Kidney (tissue), 14 donors: Measurements from ENCODE around the gene ZMYND8. TPM values are rescaled to one million over a fixed set of nuclear protein-coding genes. Genes with fewer than 3 reads are reported as not detected.

Experiments
- DNase-seq, 5 donors: peaks; one replicate each; pipeline ENCODE4 v3.0.0-alpha.2; 2013 to 2020
- FAIRE-seq: peaks from 2 replicates; lab custom pipeline; 2012; peaks lifted over from hg19 to GRCh38; lab: Jason Lieb, UNC
- H3K27ac ChIP-seq, 2 donors: one replicate each; pipeline ENCODE4 v1.7.0; 2013; ENCODE audit warnings: low read depth in 2 of 2, low read length in 2 of 2, inconsistent platforms in 1 of 2
- H3K27me3 ChIP-seq: one replicate; pipeline ENCODE4 v1.7.1; 2013; ENCODE audit warnings: low read length, inconsistent platforms; ENCODE audit not compliant: control insufficient read depth, insufficient read depth
- H3K36me3 ChIP-seq, 3 donors: one replicate each; pipeline versions ENCODE4 v1.7.0 to v1.7.1; 2013; ENCODE audit warnings: low read length in 3 of 3, control low read depth in 1 of 3, inconsistent platforms in 1 of 3; ENCODE audit not compliant: insufficient read depth in 3 of 3, control insufficient read depth in 2 of 3
- H3K4me1 ChIP-seq, 3 donors: one replicate each; pipeline versions ENCODE4 v1.7.0 to v1.7.1; 2013; ENCODE audit warnings: low read length in 3 of 3, inconsistent platforms in 1 of 3, low read depth in 1 of 3; ENCODE audit not compliant: control insufficient read depth in 2 of 3, insufficient read depth in 2 of 3
- H3K4me3 ChIP-seq, 3 donors: one replicate each; pipeline versions ENCODE4 v1.7.0 to v1.8.1; 2013; ENCODE audit warnings: low read length in 3 of 3, control low read depth in 1 of 3, inconsistent platforms in 1 of 3
- H3K9ac ChIP-seq, 3 donors: one replicate each; pipeline versions ENCODE4 v1.7.0 to v1.7.1; 2013; ENCODE audit warnings: low read length in 3 of 3, control low read depth in 1 of 3, inconsistent platforms in 1 of 3
- H3K9me3 ChIP-seq, 3 donors: one replicate each; pipeline versions ENCODE4 v1.7.0 to v1.7.1; 2013; ENCODE audit warnings: low read length in 3 of 3, control low read depth in 1 of 3, inconsistent platforms in 1 of 3; ENCODE audit not compliant: control insufficient read depth in 2 of 3, insufficient read depth in 1 of 3
- CTCF ChIP-seq: IDR thresholded peaks from 3 replicates; pipeline ENCODE4 v1.5.1; 2012; ENCODE audit warnings: mild to moderate bottlenecking, moderate library complexity, borderline replicate concordance; ENCODE audit not compliant: insufficient read depth; ENCODE audit errors: extremely low read depth
- intact Hi-C: fragments of 100-400 bp; cut with DNase I; formaldehyde crosslinking; loops from one replicate; pipeline ENCODE4 v1.11.1; 2022
- polyA plus RNA-seq: library from polyadenylated mRNA; stranded (reverse); fragments of 350-450 nt; fragmentation: Illumina TruSeq; extraction: RNeasy Lipid Tissue Mini Kit (QIAGEN cat#74804); gene quantifications from one replicate; pipeline ENCODE4 v1.2.3, GENCODE V29; 2014; ENCODE audit warnings: low read depth, low replicate concordance; ENCODE audit not compliant: insufficient read depth
- total RNA-seq: library from RNA; stranded (reverse); fragmentation: NEBNext Ultra II Directional; extraction: Animal tissue kit (Norgen Biotek cat#: 25700); gene quantifications from one replicate; pipeline ENCODE4 v1.2.1, GENCODE V29; 2021
- donor health status: control.
- donor health status: control.
- donor health status: control.
- donor health status: control.
- donor health status: control.
- donor health status: DM: yes; HTN: yes; CAD: no.
- donor health status: Normal renal cell carcinoma (clear cell type).

Gene ZMYND8
- total and polyA plus RNA-seq, 2 donors from 2014 or later, result 10.5 to 37.5 TPM

DNA sequence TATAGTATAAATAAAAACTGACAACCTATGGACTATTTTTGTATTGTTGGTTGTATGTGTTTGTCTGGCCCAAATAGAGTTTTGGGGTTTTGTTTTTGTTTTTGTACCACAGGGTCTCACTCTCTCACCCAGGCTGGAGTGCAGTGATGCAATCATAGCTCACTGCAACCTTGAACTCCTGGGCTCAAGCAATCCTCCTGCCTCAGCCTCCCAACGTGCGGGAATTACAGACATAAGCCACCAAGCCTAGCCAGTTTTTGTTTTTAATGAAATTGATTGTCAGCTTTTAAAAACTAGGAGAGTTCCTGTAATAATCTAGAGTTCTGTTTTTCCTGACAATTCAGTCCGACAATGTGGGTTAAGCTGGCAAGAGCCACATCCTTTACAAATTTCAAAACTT lies 98.7 kb downstream of the ZMYND8 start:
- peaks cover 4 to 28% (median 7%) of the 10 kb centered on the region in 3 donors for H3K36me3 ChIP-seq
- intact Hi-C loops, result no loop called here

DNA sequence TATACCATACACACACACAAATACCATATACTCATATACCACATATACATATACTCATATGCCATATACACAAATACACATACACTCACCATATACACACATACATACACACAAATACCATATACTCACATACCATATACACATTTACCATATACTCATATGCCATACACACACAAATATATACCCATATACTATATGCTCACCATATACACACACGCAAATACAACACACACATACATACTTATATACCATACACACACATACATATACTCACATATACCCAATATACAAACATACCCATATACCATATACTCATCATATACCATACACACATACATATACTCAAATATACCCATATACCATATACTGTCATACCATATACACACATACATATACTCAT lies 99.2 kb downstream of the ZMYND8 start:
- Histone ChIP-seq H3K27ac (no peak overlapping the region), H3K36me3 (peaks cover 4 to 27% (median 7%) of the 10 kb centered on the region in 3 donors), H3K27me3 (no peaks in the 10 kb centered on the region), H3K9me3 (no peaks in the 10 kb centered on the region), H3K4me1 (peaks cover 0 to 11% (median 10%) of the 10 kb centered on the region in 3 donors), H3K4me3 (no peak overlapping the region), H3K9ac (no peak overlapping the region)
- intact Hi-C loops, result no loop called here
- FAIRE-seq, result no peak
- DNase-seq, result no peak
- TF ChIP-seq CTCF, result no peak

More for the DNA sequence above, 98.7 kb downstream of the ZMYND8 start:
- no peaks in the 10 kb centered on the region for H3K9me3 ChIP-seq
- peaks cover 0 to 11% (median 10%) of the 10 kb centered on the region in 3 donors for H3K4me1 ChIP-seq
- no peak for DNase-seq
- H3K27me3 ChIP-seq, result no peaks in the 10 kb centered on the region
- no peak overlapping the region for H3K4me3 ChIP-seq
- TF ChIP-seq CTCF, result no peak
- no peak overlapping the region for H3K27ac ChIP-seq
- no peak overlapping the region for H3K9ac ChIP-seq
- no peak for FAIRE-seq

GRCh38 chr20:47256668-47257236 lies 99.7 kb downstream of the ZMYND8 start:
- intact Hi-C loops, result no loop called here
- TF ChIP-seq CTCF, result no peak
- DNase-seq (no peak), FAIRE-seq (no peak)
- peaks cover 0 to 11% (median 10%) of the 10 kb centered on the region in 3 donors for H3K4me1 ChIP-seq
- H3K36me3 ChIP-seq, result peaks cover 4 to 22% (median 7%) of the 10 kb centered on the region in 3 donors
- H3K9ac ChIP-seq, result no peak overlapping the region
- no peak overlapping the region for H3K4me3 ChIP-seq
- no peaks in the 10 kb centered on the region for H3K9me3 ChIP-seq
- H3K27me3 ChIP-seq, result no peaks in the 10 kb centered on the region
- H3K27ac ChIP-seq, result no peak overlapping the region
